HG03558 (cell line): ENCODE results near the gene CCDC117.

Experiments used
- ATAC-seq: cut with Tn5 transposase; IDR thresholded peaks from one replicate; pipeline ENCODE4 v1.9.1; 2021; ENCODE audit warnings: moderate number of reproducible peaks; ENCODE audit not compliant: unreplicated experiment; ENCODE audit errors: extremely low read depth

CCDC117 gene

GRCh38 chr22:28768701-28769393, 3.6 kb upstream of the CCDC117 start:
- no peak for ATAC-seq

- ATAC-seq: no peak
Observed at GRCh38 chr22:28769394-28770085, 3.0 kb upstream of the CCDC117 start.

- no peak for ATAC-seq
Observed at GRCh38 chr22:28771195-28771791, 1.2 kb upstream of the CCDC117 start.

GRCh38 chr22:28773461-28773867, 969 bp downstream of the CCDC117 start:
- peak; percentile 21 for ATAC-seq

GRCh38 chr22:28774378-28774777, 1.9 kb downstream of the CCDC117 start:
- ATAC-seq: no peak

GRCh38 chr22:28779833-28780232, 7.3 kb downstream of the CCDC117 start:
- no peak for ATAC-seq

- ATAC-seq: no peak
Observed at GRCh38 chr22:28780296-28780695, 7.8 kb downstream of the CCDC117 start.

GRCh38 chr22:28783786-28784671, 11.5 kb downstream of the CCDC117 start:
- no peak for ATAC-seq

- no peak for ATAC-seq
Observed at GRCh38 chr22:28788601-28789000, 16.1 kb downstream of the CCDC117 start.

GRCh38 chr22:28791124-28791523, 18.6 kb downstream of the CCDC117 start:
- no peak for ATAC-seq

GRCh38 chr22:28791841-28792490, 19.5 kb downstream of the CCDC117 start:
- ATAC-seq: no peak

GRCh38 chr22:28792491-28793383, 20.2 kb downstream of the CCDC117 start:
- ATAC-seq: no peak

GRCh38 chr22:28793976-28794584, 21.6 kb downstream of the CCDC117 start:
- no peak for ATAC-seq

- no peak for ATAC-seq
Observed at GRCh38 chr22:28795071-28795693, 22.7 kb downstream of the CCDC117 start.

- ATAC-seq: no peak
Observed at GRCh38 chr22:28795932-28796856, 23.7 kb downstream of the CCDC117 start.

GRCh38 chr22:28798810-28799605, 26.5 kb downstream of the CCDC117 start:
- ATAC-seq: no peak
